Vagina (tissue), 2 donors: ENCODE data around the gene CREBL2.

Source experiments
- POLR2A ChIP-seq, 2 donors: fragments of 450-650 bp; IDR thresholded peaks; one replicate each; pipeline ENCODE4 v1.6.1; 2017; ENCODE audit warnings: antibody characterized with exemption in 2 of 2, mild to moderate bottlenecking in 2 of 2, moderate library complexity in 2 of 2
- POLR2AphosphoS5 ChIP-seq, 2 donors: sonication (generic); formaldehyde crosslinking; IDR thresholded peaks; one replicate each; pipeline ENCODE4 v1.9.0; 2017; ENCODE audit warnings: antibody characterized with exemption in 2 of 2, mild to moderate bottlenecking in 2 of 2, low read depth in 1 of 2; ENCODE audit not compliant: insufficient read depth in 1 of 2
- TF ChIP-seq, protein P1 (sequence below), 3 experiments: fragments of 450-650 bp in 2 of 3; fragments of 200-600 bp in 1 of 3; sonication (generic) in 1 of 3; IDR thresholded peaks; one replicate each; pipeline ENCODE4 v1.5.1; 2017 to 2019; ENCODE audit warnings: antibody characterized with exemption in 3 of 3, mild to moderate bottlenecking in 2 of 3, moderate library complexity in 2 of 3

DNA sequence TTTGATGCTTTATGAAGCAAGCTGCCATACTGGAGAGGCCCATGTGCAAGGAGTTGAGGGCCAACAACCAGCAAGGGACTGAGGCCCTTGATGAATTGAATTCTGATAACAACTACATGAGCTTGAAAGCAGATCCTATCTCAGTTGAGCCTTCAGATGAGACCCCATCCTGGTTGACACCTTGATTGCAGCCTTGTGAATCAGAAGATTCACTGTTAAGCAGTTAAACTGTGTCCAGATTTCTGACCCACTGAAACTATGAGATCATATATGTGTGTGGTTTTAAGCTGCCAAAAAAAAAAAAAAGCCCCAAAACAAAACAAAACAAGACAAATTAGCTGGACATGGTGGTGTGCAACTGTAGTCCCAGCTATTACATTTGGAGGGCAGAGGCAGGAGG, 42.2 kb downstream of the CREBL2 start:
- TF ChIP-seq, protein P1, sequence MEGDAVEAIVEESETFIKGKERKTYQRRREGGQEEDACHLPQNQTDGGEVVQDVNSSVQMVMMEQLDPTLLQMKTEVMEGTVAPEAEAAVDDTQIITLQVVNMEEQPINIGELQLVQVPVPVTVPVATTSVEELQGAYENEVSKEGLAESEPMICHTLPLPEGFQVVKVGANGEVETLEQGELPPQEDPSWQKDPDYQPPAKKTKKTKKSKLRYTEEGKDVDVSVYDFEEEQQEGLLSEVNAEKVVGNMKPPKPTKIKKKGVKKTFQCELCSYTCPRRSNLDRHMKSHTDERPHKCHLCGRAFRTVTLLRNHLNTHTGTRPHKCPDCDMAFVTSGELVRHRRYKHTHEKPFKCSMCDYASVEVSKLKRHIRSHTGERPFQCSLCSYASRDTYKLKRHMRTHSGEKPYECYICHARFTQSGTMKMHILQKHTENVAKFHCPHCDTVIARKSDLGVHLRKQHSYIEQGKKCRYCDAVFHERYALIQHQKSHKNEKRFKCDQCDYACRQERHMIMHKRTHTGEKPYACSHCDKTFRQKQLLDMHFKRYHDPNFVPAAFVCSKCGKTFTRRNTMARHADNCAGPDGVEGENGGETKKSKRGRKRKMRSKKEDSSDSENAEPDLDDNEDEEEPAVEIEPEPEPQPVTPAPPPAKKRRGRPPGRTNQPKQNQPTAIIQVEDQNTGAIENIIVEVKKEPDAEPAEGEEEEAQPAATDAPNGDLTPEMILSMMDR (IDR thresholded peaks at IDR 0.05) = no peak
- no peak for TF ChIP-seq POLR2A (IDR thresholded peaks at IDR 0.05)
- TF ChIP-seq POLR2AphosphoS5 (IDR thresholded peaks at IDR 0.05; ENCODE audit: insufficient read depth in 1 of 2, low read depth in 1 of 2) = no peak
